Prostate gland (tissue), 2 donors: ENCODE data around the gene ISCA1. TPM values are rescaled to one million over a fixed set of nuclear protein-coding genes. Genes with fewer than 3 reads are reported as not detected.

Experiments
- DNase-seq: peaks from one replicate; pipeline ENCODE4 v3.0.0-alpha.2; 2019; ENCODE audit warnings: low spot score
- H3K27ac ChIP-seq, 2 donors: fragments of 200-600 bp; sonication (generic); 2 replicates each; pipeline ENCODE4 v1.5.1; 2017 to 2019
- H3K27me3 ChIP-seq: fragments of 200-600 bp; sonication (generic); replicated peaks from 2 replicates; pipeline ENCODE4 v1.5.1; 2019; ENCODE audit not compliant: insufficient read depth
- H3K36me3 ChIP-seq, 2 donors: fragments of 200-600 bp; sonication (generic); 1 replicate in 1 of 2; 2 replicates in 1 of 2; pipeline versions ENCODE4 v1.5.1 to v1.8.1; 2017 to 2019
- H3K4me1 ChIP-seq: fragments of 200-600 bp; sonication (generic); replicated peaks from 2 replicates; pipeline ENCODE4 v1.5.1; 2019
- H3K4me3 ChIP-seq, 2 donors: fragments of 200-600 bp; sonication (generic); 2 replicates each; pipeline ENCODE4 v1.5.1; 2017 to 2019
- H3K9me3 ChIP-seq: fragments of 200-600 bp; sonication (generic); 2 replicates; pipeline ENCODE4 v1.5.1; 2017
- POLR2A ChIP-seq: fragments of 450-650 bp; IDR thresholded peaks from one replicate; pipeline ENCODE4 v1.6.1; 2016; ENCODE audit warnings: antibody characterized with exemption, mild to moderate bottlenecking
- POLR2AphosphoS5 ChIP-seq: sonication (generic); formaldehyde crosslinking; IDR thresholded peaks from one replicate; pipeline ENCODE4 v1.6.1; 2017; ENCODE audit warnings: antibody characterized with exemption
- WGBS: methylation state at CpG from one replicate; pipeline ENCODE4 v1.1.5; 2018; 5-methylcytosine and 5-hydroxymethylcytosine counted together
- intact Hi-C: fragments of 100-400 bp; cut with DNase I; formaldehyde crosslinking; loops from one replicate; pipeline ENCODE4 v1.14.2; 2022
- total RNA-seq, 2 donors: library from RNA; depleted of rRNA; stranded (reverse); fragments of >200 nt; gene quantifications; one replicate each; pipeline ENCODE4 v1.1.0, GENCODE V29; 2016
- TF ChIP-seq, protein P1 (sequence below), 4 experiments: fragments of 200-600 bp in 2 of 4; fragments of 450-650 bp in 2 of 4; sonication (generic) in 2 of 4; IDR thresholded peaks; 1 replicate in 3 of 4; 2 replicates in 1 of 4; pipeline ENCODE4 v1.5.1; 2016 to 2019; ENCODE audit warnings: antibody characterized with exemption in 4 of 4, mild to moderate bottlenecking in 2 of 4, moderate library complexity in 2 of 4

ISCA1 gene
- total RNA-seq, 2 donors from 2014 or later: 39.4 to 51.9 TPM

DNA sequence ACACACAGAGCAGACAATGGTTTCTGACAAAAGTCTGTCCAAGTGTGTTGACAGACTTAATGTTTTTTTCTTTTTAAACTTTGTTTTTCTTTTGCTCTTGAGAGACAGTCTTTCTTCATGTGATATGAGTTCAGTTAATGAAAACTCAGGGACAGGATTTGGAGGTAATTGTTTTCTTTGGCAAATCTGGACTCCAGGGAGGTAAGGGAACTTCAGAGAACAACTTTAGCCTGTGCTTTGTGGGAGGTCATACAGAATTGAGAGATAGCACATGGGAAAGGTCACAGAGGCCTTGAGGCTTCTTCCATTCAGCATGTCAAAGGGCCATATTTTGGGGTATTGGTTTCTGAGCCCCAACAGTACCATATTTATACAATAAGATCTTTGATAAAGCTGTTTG, 32.2 kb downstream of the ISCA1 start:
- Histone ChIP-seq H3K27ac (no peak overlapping the region), H3K4me3 (no peak overlapping the region), H3K27me3 (no peaks in the 10 kb centered on the region), H3K9me3 (no peaks in the 10 kb centered on the region), H3K4me1 (no peaks in the 10 kb centered on the region), H3K36me3 (no peaks in the 10 kb centered on the region)
- no peak for DNase-seq
- intact Hi-C loops: no loop called here
- TF ChIP-seq POLR2A (no peak), POLR2AphosphoS5 (no peak)
- TF ChIP-seq, protein P1, sequence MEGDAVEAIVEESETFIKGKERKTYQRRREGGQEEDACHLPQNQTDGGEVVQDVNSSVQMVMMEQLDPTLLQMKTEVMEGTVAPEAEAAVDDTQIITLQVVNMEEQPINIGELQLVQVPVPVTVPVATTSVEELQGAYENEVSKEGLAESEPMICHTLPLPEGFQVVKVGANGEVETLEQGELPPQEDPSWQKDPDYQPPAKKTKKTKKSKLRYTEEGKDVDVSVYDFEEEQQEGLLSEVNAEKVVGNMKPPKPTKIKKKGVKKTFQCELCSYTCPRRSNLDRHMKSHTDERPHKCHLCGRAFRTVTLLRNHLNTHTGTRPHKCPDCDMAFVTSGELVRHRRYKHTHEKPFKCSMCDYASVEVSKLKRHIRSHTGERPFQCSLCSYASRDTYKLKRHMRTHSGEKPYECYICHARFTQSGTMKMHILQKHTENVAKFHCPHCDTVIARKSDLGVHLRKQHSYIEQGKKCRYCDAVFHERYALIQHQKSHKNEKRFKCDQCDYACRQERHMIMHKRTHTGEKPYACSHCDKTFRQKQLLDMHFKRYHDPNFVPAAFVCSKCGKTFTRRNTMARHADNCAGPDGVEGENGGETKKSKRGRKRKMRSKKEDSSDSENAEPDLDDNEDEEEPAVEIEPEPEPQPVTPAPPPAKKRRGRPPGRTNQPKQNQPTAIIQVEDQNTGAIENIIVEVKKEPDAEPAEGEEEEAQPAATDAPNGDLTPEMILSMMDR (IDR thresholded peaks at IDR 0.05): no peak

- no peaks in the 10 kb centered on the region for H3K27me3 ChIP-seq
- no peaks in the 10 kb centered on the region for H3K4me1 ChIP-seq
- TF ChIP-seq, protein P1 (IDR thresholded peaks at IDR 0.05): no peak
- no peak for TF ChIP-seq POLR2A
- TF ChIP-seq POLR2AphosphoS5: no peak
- DNase-seq: no peak
- H3K9me3 ChIP-seq: no peaks in the 10 kb centered on the region
- H3K36me3 ChIP-seq: no peaks in the 10 kb centered on the region
- H3K4me3 ChIP-seq: no peak overlapping the region
- 67% methylated on average over 4 of the region's 4 CpGs for WGBS
- intact Hi-C loops: no loop called here
- no peak overlapping the region for H3K27ac ChIP-seq
These were observed 33.6 kb downstream of the ISCA1 start for GRCh38 chr9:86248746-86249145.

- no peaks in the 10 kb centered on the region for H3K36me3 ChIP-seq
- no peak overlapping the region for H3K4me3 ChIP-seq
- no peak for DNase-seq
- H3K4me1 ChIP-seq: no peaks in the 10 kb centered on the region
- 48% methylated on average over 6 of the region's 6 CpGs for WGBS
- no peak overlapping the region for H3K27ac ChIP-seq
- intact Hi-C loops: no loop called here
- TF ChIP-seq POLR2A (no peak), POLR2AphosphoS5 (no peak)
- TF ChIP-seq, protein P1 (IDR thresholded peaks at IDR 0.05): no peak
- no peaks in the 10 kb centered on the region for H3K27me3 ChIP-seq
- H3K9me3 ChIP-seq: no peaks in the 10 kb centered on the region
These were observed 35.6 kb downstream of the ISCA1 start for GRCh38 chr9:86246752-86247161.

GRCh38 chr9:86242071-86242470, 40.3 kb downstream of the ISCA1 start:
- no peak overlapping the region for H3K27ac ChIP-seq
- H3K4me3 ChIP-seq: no peak overlapping the region
- 39% methylated on average over 2 of the region's 2 CpGs for WGBS
- TF ChIP-seq, protein P1 (IDR thresholded peaks at IDR 0.05): no peak
- no peak for DNase-seq
- no peaks in the 10 kb centered on the region for H3K36me3 ChIP-seq
- H3K4me1 ChIP-seq: no peaks in the 10 kb centered on the region
- intact Hi-C loops: no loop called here
- H3K27me3 ChIP-seq: no peaks in the 10 kb centered on the region
- no peaks in the 10 kb centered on the region for H3K9me3 ChIP-seq

GRCh38 chr9:86241216-86241615, 41.1 kb downstream of the ISCA1 start:
- intact Hi-C loops: no loop called here
- H3K4me1 ChIP-seq: no peaks in the 10 kb centered on the region
- WGBS: 44% methylated on average over 7 of the region's 7 CpGs

More at GRCh38 chr9:86241216-86241615, 41.1 kb downstream of the ISCA1 start:
- Histone ChIP-seq H3K4me3 (no peak overlapping the region), H3K9me3 (no peaks in the 10 kb centered on the region), H3K27me3 (no peaks in the 10 kb centered on the region), H3K27ac (no peak overlapping the region), H3K36me3 (no peaks in the 10 kb centered on the region)
- no peak for TF ChIP-seq POLR2A
- no peak for TF ChIP-seq POLR2AphosphoS5
- TF ChIP-seq, protein P1 (IDR thresholded peaks at IDR 0.05): no peak
- no peak for DNase-seq
